ENCODE data around the gene GJB4. TPM values are rescaled to one million over a fixed set of nuclear protein-coding genes. Genes with fewer than 3 reads are reported as not detected.

Gene GJB4
- total RNA-seq, 1 experiment from 2014 or later: 0.07 TPM

DNA sequence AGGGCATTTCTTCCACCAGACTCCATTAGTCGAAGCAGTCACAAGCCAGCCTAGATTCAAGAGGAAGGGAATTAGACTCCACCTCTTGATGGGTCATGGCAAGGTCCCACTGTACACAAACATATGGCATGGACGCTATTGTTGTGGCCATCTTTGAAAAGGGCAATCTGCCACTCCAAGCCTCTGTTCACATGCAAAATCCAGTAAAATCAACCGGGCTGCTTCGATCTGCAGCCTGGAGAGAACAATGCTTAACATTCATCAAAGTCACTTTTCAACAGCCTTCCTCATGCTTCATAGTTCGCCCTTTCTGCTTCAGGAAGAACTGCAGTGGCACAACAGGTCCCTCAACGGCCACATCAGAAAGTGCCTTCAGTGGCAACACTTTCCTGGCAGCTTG is 32.7 kb upstream of the GJB4 start (continued):
- TF ChIP-seq ETV6 (CRISPR knock-in tag; IDR thresholded peaks at IDR 0.05) (no peak), NR1H2 (CRISPR knock-in tag; IDR thresholded peaks at IDR 0.05) (no peak)
- TF ChIP-seq, protein P1, sequence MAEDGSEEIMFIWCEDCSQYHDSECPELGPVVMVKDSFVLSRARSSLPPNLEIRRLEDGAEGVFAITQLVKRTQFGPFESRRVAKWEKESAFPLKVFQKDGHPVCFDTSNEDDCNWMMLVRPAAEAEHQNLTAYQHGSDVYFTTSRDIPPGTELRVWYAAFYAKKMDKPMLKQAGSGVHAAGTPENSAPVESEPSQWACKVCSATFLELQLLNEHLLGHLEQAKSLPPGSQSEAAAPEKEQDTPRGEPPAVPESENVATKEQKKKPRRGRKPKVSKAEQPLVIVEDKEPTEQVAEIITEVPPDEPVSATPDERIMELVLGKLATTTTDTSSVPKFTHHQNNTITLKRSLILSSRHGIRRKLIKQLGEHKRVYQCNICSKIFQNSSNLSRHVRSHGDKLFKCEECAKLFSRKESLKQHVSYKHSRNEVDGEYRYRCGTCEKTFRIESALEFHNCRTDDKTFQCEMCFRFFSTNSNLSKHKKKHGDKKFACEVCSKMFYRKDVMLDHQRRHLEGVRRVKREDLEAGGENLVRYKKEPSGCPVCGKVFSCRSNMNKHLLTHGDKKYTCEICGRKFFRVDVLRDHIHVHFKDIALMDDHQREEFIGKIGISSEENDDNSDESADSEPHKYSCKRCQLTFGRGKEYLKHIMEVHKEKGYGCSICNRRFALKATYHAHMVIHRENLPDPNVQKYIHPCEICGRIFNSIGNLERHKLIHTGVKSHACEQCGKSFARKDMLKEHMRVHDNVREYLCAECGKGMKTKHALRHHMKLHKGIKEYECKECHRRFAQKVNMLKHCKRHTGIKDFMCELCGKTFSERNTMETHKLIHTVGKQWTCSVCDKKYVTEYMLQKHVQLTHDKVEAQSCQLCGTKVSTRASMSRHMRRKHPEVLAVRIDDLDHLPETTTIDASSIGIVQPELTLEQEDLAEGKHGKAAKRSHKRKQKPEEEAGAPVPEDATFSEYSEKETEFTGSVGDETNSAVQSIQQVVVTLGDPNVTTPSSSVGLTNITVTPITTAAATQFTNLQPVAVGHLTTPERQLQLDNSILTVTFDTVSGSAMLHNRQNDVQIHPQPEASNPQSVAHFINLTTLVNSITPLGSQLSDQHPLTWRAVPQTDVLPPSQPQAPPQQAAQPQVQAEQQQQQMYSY (CRISPR knock-in tag; IDR thresholded peaks at IDR 0.05): no peak

DNA sequence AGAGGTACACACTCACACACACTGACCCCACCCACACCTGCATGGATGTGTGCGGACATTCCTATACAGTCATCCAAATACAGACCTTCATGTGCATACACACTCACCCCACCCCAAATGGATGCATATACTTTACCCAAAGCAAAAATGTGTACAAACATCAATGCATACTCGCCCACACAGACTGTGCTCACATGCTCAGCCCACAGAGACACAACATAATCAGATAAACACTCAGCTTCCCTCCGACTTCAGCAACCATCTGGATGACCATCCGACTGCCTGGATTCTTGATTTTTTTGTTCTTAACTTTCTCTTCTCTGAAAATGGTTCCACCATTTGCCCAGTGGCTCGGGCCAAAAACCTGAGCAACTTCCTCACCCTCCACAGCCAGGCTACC is 29.1 kb upstream of the GJB4 start:
- H3K4me1 Mint-ChIP-seq: no peaks in the 10 kb centered on the region
- DNase-seq (ENCODE audit: low spot score): no peak
- H3K27ac Mint-ChIP-seq: no peak overlapping the region
- ChIA-PET POLR2A (no interaction called here), CTCF (no interaction called here)
- H3K4me3 Mint-ChIP-seq: no peak overlapping the region
- H3K9me3 Mint-ChIP-seq: no peaks in the 10 kb centered on the region
- peaks cover 7% of the 10 kb centered on the region; the same call in 1 of the 2 replicates for H3K27me3 Mint-ChIP-seq (ENCODE audit: low read depth)
- H3K36me3 Mint-ChIP-seq: no peaks in the 10 kb centered on the region
- ATAC-seq: no peak
- TF ChIP-seq GRHL2 (CRISPR knock-in tag; IDR thresholded peaks at IDR 0.05; ENCODE audit: insufficient replicate concordance, severe bottlenecking) (no peak), EMX1 (CRISPR knock-in tag; IDR thresholded peaks at IDR 0.05) (no peak), ZNF671 (CRISPR knock-in tag; IDR thresholded peaks at IDR 0.05) (no peak), ZNF416 (CRISPR knock-in tag; IDR thresholded peaks at IDR 0.05) (no peak), ZNF317 (CRISPR knock-in tag; IDR thresholded peaks at IDR 0.05; ENCODE audit: borderline replicate concordance, low read depth) (no peak), TEAD1 (CRISPR knock-in tag; IDR thresholded peaks at IDR 0.05) (no peak), GTF2I (CRISPR knock-in tag; conservative IDR thresholded peaks at IDR 0.05) (no peak), ZNF138 (CRISPR knock-in tag; conservative IDR thresholded peaks at IDR 0.05) (no peak), RORB (CRISPR knock-in tag; IDR thresholded peaks at IDR 0.05) (no peak)
- TF ChIP-seq, protein P2, sequence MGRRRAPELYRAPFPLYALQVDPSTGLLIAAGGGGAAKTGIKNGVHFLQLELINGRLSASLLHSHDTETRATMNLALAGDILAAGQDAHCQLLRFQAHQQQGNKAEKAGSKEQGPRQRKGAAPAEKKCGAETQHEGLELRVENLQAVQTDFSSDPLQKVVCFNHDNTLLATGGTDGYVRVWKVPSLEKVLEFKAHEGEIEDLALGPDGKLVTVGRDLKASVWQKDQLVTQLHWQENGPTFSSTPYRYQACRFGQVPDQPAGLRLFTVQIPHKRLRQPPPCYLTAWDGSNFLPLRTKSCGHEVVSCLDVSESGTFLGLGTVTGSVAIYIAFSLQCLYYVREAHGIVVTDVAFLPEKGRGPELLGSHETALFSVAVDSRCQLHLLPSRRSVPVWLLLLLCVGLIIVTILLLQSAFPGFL (CRISPR knock-in tag; IDR thresholded peaks at IDR 0.05; ENCODE audit: borderline replicate concordance): no peak
- TF ChIP-seq, protein P3, sequence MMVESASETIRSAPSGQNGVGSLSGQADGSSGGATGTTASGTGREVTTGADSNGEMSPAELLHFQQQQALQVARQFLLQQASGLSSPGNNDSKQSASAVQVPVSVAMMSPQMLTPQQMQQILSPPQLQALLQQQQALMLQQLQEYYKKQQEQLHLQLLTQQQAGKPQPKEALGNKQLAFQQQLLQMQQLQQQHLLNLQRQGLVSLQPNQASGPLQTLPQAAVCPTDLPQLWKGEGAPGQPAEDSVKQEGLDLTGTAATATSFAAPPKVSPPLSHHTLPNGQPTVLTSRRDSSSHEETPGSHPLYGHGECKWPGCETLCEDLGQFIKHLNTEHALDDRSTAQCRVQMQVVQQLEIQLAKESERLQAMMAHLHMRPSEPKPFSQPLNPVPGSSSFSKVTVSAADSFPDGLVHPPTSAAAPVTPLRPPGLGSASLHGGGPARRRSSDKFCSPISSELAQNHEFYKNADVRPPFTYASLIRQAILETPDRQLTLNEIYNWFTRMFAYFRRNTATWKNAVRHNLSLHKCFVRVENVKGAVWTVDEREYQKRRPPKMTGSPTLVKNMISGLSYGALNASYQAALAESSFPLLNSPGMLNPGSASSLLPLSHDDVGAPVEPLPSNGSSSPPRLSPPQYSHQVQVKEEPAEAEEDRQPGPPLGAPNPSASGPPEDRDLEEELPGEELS (CRISPR knock-in tag; IDR thresholded peaks at IDR 0.05): no peak
- TF ChIP-seq, protein P4, sequence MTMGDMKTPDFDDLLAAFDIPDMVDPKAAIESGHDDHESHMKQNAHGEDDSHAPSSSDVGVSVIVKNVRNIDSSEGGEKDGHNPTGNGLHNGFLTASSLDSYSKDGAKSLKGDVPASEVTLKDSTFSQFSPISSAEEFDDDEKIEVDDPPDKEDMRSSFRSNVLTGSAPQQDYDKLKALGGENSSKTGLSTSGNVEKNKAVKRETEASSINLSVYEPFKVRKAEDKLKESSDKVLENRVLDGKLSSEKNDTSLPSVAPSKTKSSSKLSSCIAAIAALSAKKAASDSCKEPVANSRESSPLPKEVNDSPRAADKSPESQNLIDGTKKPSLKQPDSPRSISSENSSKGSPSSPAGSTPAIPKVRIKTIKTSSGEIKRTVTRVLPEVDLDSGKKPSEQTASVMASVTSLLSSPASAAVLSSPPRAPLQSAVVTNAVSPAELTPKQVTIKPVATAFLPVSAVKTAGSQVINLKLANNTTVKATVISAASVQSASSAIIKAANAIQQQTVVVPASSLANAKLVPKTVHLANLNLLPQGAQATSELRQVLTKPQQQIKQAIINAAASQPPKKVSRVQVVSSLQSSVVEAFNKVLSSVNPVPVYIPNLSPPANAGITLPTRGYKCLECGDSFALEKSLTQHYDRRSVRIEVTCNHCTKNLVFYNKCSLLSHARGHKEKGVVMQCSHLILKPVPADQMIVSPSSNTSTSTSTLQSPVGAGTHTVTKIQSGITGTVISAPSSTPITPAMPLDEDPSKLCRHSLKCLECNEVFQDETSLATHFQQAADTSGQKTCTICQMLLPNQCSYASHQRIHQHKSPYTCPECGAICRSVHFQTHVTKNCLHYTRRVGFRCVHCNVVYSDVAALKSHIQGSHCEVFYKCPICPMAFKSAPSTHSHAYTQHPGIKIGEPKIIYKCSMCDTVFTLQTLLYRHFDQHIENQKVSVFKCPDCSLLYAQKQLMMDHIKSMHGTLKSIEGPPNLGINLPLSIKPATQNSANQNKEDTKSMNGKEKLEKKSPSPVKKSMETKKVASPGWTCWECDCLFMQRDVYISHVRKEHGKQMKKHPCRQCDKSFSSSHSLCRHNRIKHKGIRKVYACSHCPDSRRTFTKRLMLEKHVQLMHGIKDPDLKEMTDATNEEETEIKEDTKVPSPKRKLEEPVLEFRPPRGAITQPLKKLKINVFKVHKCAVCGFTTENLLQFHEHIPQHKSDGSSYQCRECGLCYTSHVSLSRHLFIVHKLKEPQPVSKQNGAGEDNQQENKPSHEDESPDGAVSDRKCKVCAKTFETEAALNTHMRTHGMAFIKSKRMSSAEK (CRISPR knock-in tag; IDR thresholded peaks at IDR 0.05; ENCODE audit: borderline replicate concordance): no peak
- TF ChIP-seq, protein P5, sequence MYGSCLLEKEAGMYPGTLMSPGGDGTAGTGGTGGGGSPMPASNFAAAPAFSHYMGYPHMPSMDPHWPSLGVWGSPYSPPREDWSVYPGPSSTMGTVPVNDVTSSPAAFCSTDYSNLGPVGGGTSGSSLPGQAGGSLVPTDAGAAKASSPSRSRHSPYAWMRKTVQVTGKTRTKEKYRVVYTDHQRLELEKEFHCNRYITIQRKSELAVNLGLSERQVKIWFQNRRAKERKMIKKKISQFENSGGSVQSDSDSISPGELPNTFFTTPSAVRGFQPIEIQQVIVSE (CRISPR knock-in tag; IDR thresholded peaks at IDR 0.05; ENCODE audit: borderline replicate concordance): no peak
- TF ChIP-seq, protein P6, sequence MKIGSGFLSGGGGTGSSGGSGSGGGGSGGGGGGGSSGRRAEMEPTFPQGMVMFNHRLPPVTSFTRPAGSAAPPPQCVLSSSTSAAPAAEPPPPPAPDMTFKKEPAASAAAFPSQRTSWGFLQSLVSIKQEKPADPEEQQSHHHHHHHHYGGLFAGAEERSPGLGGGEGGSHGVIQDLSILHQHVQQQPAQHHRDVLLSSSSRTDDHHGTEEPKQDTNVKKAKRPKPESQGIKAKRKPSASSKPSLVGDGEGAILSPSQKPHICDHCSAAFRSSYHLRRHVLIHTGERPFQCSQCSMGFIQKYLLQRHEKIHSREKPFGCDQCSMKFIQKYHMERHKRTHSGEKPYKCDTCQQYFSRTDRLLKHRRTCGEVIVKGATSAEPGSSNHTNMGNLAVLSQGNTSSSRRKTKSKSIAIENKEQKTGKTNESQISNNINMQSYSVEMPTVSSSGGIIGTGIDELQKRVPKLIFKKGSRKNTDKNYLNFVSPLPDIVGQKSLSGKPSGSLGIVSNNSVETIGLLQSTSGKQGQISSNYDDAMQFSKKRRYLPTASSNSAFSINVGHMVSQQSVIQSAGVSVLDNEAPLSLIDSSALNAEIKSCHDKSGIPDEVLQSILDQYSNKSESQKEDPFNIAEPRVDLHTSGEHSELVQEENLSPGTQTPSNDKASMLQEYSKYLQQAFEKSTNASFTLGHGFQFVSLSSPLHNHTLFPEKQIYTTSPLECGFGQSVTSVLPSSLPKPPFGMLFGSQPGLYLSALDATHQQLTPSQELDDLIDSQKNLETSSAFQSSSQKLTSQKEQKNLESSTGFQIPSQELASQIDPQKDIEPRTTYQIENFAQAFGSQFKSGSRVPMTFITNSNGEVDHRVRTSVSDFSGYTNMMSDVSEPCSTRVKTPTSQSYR (CRISPR knock-in tag; IDR thresholded peaks at IDR 0.05): no peak
- TF ChIP-seq, protein P7, sequence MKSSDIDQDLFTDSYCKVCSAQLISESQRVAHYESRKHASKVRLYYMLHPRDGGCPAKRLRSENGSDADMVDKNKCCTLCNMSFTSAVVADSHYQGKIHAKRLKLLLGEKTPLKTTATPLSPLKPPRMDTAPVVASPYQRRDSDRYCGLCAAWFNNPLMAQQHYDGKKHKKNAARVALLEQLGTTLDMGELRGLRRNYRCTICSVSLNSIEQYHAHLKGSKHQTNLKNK (CRISPR knock-in tag; IDR thresholded peaks at IDR 0.05): no peak
- TF ChIP-seq, protein P8, sequence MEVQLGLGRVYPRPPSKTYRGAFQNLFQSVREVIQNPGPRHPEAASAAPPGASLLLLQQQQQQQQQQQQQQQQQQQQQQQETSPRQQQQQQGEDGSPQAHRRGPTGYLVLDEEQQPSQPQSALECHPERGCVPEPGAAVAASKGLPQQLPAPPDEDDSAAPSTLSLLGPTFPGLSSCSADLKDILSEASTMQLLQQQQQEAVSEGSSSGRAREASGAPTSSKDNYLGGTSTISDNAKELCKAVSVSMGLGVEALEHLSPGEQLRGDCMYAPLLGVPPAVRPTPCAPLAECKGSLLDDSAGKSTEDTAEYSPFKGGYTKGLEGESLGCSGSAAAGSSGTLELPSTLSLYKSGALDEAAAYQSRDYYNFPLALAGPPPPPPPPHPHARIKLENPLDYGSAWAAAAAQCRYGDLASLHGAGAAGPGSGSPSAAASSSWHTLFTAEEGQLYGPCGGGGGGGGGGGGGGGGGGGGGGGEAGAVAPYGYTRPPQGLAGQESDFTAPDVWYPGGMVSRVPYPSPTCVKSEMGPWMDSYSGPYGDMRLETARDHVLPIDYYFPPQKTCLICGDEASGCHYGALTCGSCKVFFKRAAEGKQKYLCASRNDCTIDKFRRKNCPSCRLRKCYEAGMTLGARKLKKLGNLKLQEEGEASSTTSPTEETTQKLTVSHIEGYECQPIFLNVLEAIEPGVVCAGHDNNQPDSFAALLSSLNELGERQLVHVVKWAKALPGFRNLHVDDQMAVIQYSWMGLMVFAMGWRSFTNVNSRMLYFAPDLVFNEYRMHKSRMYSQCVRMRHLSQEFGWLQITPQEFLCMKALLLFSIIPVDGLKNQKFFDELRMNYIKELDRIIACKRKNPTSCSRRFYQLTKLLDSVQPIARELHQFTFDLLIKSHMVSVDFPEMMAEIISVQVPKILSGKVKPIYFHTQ (CRISPR knock-in tag; IDR thresholded peaks at IDR 0.05): no peak
